GM12878 (cell line): ENCODE data around the gene EIF3A. TPM values are rescaled to one million over a fixed set of nuclear protein-coding genes. Genes with fewer than 3 reads are reported as not detected.

Experiments
- ATAC-seq: fragments of 200-7000 bp; cut with Tn5 transposase; 3 replicates; pipeline ENCODE4 v1.9.1; 2020; ENCODE audit warnings: mild to moderate bottlenecking, moderate library complexity
- BruUV-seq: library from RNA; stranded (reverse); fragments of 400-500 nt; replicated peaks from 2 replicates; lab custom pipeline; 2021; lab: Mats Ljungman, UMichigan
- CTCF ChIA-PET: fragments of 300-600 bp; sonication (Branson Sonifier 250); formaldehyde crosslinking; extraction: SDS; loops from one replicate; lab custom pipeline; 2021; ENCODE audit warnings: inconsistent platforms; lab: Yijun Ruan, JAX
- POLR2A ChIA-PET: fragments of 350-600 bp; formaldehyde crosslinking; extraction: SDS; loops from one replicate; lab custom pipeline; 2021; ENCODE audit warnings: inconsistent platforms; lab: Charles Lee
- RAD21 ChIA-PET: fragments of 300-600 bp; sonication (Branson Sonifier 250); formaldehyde crosslinking; loops from one replicate; lab custom pipeline; 2023; ENCODE audit warnings: antibody characterized with exemption; ENCODE audit not compliant: unreplicated experiment; lab: Charles Lee
- SMC1A ChIA-PET: fragments of 300-600 bp; sonication (Branson Sonifier 250); formaldehyde crosslinking; loops from one replicate; lab custom pipeline; 2023; ENCODE audit not compliant: unreplicated experiment, uncharacterized antibody; lab: Charles Lee
- DNase-seq: peaks from one replicate; pipeline ENCODE4 v3.0.0-alpha.2; 2011; ENCODE audit warnings: low read depth, low spot score
- FAIRE-seq: peaks from 3 replicates; lab custom pipeline; 2011; peaks lifted over from hg19 to GRCh38; lab: Jason Lieb, UNC
- H2AFZ ChIP-seq: 2 replicates; pipeline ENCODE4 v1.6.0; 2011; ENCODE audit warnings: low read depth, low read length, control low read depth; ENCODE audit not compliant: control insufficient read depth
- H3K27ac ChIP-seq: 2 replicates; pipeline ENCODE4 v1.5.1; 2011; ENCODE audit warnings: control low read depth; ENCODE audit not compliant: control insufficient read depth, insufficient read depth
- H3K27me3 ChIP-seq, 2 experiments: replicated peaks in 1 of 2; 2 replicates each; pipeline versions ENCODE4 v1.6.0 to v1.6.1; 2011; ENCODE audit warnings: low read length in 1 of 2; ENCODE audit not compliant: control insufficient read depth in 2 of 2, insufficient read depth in 2 of 2
- H3K36me3 ChIP-seq, 2 experiments: 2 replicates each; pipeline ENCODE4 v1.5.1; 2011; ENCODE audit warnings: low read length in 1 of 2; ENCODE audit not compliant: control insufficient read depth in 2 of 2, insufficient read depth in 2 of 2
- H3K4me1 ChIP-seq: 2 replicates; pipeline ENCODE4 v1.6.1; 2011; ENCODE audit warnings: mild to moderate bottlenecking, low read length, moderate library complexity, mixed read lengths; ENCODE audit not compliant: control insufficient read depth, insufficient read depth
- H3K4me2 ChIP-seq: 2 replicates; pipeline ENCODE4 v1.6.0; 2011; ENCODE audit warnings: control low read depth; ENCODE audit not compliant: control insufficient read depth, insufficient read depth
- H3K4me3 ChIP-seq: fragments of 200-600 bp; sonication (generic); 2 replicates; pipeline ENCODE4 v1.5.1; 2016
- H3K79me2 ChIP-seq: 2 replicates; pipeline ENCODE4 v1.6.0; 2011; ENCODE audit warnings: low read length; ENCODE audit not compliant: control insufficient read depth, insufficient read depth
- H3K9ac ChIP-seq: 2 replicates; pipeline ENCODE4 v1.8.0; 2011; ENCODE audit warnings: low read length, control low read depth, mixed read lengths; ENCODE audit not compliant: control insufficient read depth, insufficient read depth
- H3K9me3 ChIP-seq: replicated peaks from 3 replicates; pipeline ENCODE4 v1.5.1; 2011; ENCODE audit warnings: mild to moderate bottlenecking, low read length; ENCODE audit not compliant: control insufficient read depth, insufficient read depth
- H4K20me1 ChIP-seq: 2 replicates; pipeline ENCODE4 v1.6.0; 2011; ENCODE audit not compliant: control insufficient read depth, insufficient read depth
- ATF7 ChIP-seq: fragments of 450-650 bp; IDR thresholded peaks from 2 replicates; pipeline ENCODE4 v1.6.1; 2016; ENCODE audit warnings: low read depth, mild to moderate bottlenecking
- CBFB ChIP-seq: IDR thresholded peaks from 2 replicates; pipeline ENCODE4 v1.6.1; 2016; ENCODE audit warnings: antibody characterized with exemption, low read depth
- CEBPZ ChIP-seq: fragments of 150-350 bp; IDR thresholded peaks from 2 replicates; pipeline ENCODE4 v1.6.1; 2016; ENCODE audit warnings: low read depth, low read length
- CTCF ChIP-seq, 3 experiments: IDR thresholded peaks in 2 of 3; conservative IDR thresholded peaks in 1 of 3; 2 replicates each; pipeline ENCODE4 v1.5.1; 2011; ENCODE audit warnings: low read depth in 3 of 3, low read length in 3 of 3, mild to moderate bottlenecking in 3 of 3, control low read depth in 2 of 3, moderate library complexity in 2 of 3, inconsistent platforms in 1 of 3, mixed read lengths in 1 of 3; ENCODE audit not compliant: control insufficient read depth in 2 of 3, insufficient read depth in 1 of 3; ENCODE audit errors: extremely low read depth in 1 of 3
- E2F4 ChIP-seq: IDR thresholded peaks from 2 replicates; pipeline ENCODE4 v1.6.1; 2012; ENCODE audit warnings: low read depth, low read length, improper control_type of control experiment
- EP300 ChIP-seq, 2 experiments: fragments of 150-350 bp in 1 of 2; IDR thresholded peaks; 2 replicates each; pipeline ENCODE4 v1.6.1; 2011 to 2012; ENCODE audit warnings: low read depth in 2 of 2, low read length in 2 of 2, borderline replicate concordance in 1 of 2, improper control_type of control experiment in 1 of 2, inconsistent platforms in 1 of 2; ENCODE audit not compliant: control insufficient read depth in 1 of 2
- KAT2A ChIP-seq: conservative IDR thresholded peaks from 2 replicates; pipeline ENCODE4 v1.6.1; 2011; ENCODE audit warnings: low read depth, low read length; ENCODE audit not compliant: control insufficient read depth
- MYC ChIP-seq: IDR thresholded peaks from 2 replicates; pipeline ENCODE4 v1.6.1; 2011; ENCODE audit warnings: mild to moderate bottlenecking, low read length, moderate library complexity, inconsistent platforms; ENCODE audit not compliant: insufficient read depth, insufficient replicate concordance, insufficient read length, severe bottlenecking
- NRF1 ChIP-seq: conservative IDR thresholded peaks from 2 replicates; pipeline ENCODE4 v1.6.1; 2011; ENCODE audit warnings: mild to moderate bottlenecking, low read depth, low read length, improper control_type of control experiment
- PAX5 ChIP-seq: IDR thresholded peaks from 2 replicates; pipeline ENCODE4 v1.6.1; 2011; ENCODE audit warnings: low read depth, low read length, borderline replicate concordance
- RB1 ChIP-seq: fragments of 450-650 bp; formaldehyde crosslinking; IDR thresholded peaks from 2 replicates; pipeline ENCODE4 v1.6.1; 2017; ENCODE audit warnings: mild to moderate bottlenecking, borderline replicate concordance
- SMAD1 ChIP-seq: fragments of 450-650 bp; IDR thresholded peaks from 2 replicates; pipeline ENCODE4 v1.6.1; 2018; ENCODE audit warnings: mild to moderate bottlenecking, low read depth; ENCODE audit not compliant: partially characterized antibody
- STAT3 ChIP-seq: IDR thresholded peaks from 2 replicates; pipeline ENCODE4 v1.6.1; 2011; ENCODE audit warnings: low read depth, low read length, improper control_type of control experiment
- YBX1 ChIP-seq: fragments of 450-650 bp; IDR thresholded peaks from 2 replicates; pipeline ENCODE4 v1.6.1; 2016; ENCODE audit warnings: antibody characterized with exemption
- WGBS: methylation state at CpG from one replicate; pipeline ENCODE4 v1.1.6; 2016; ENCODE audit warnings: low lambda C conversion rate; ENCODE audit not compliant: insufficient replicate concordance, insufficient coverage; ENCODE audit errors: missing lambda C conversion rate; 5-methylcytosine and 5-hydroxymethylcytosine counted together
- in situ Hi-C: fragments of 300-500 bp; cut with MboI; formaldehyde crosslinking; loops from 9 replicates; pipeline ENCODE4 v1.14.3; 2018; ENCODE audit warnings: mixed read lengths
- intact Hi-C: fragments of 100-400 bp; cut with micrococcal nuclease; formaldehyde crosslinking; loops from one replicate; pipeline ENCODE4 v1.14.2; 2022; ENCODE audit not compliant: unreplicated experiment
- polyA plus RNA-seq, 11 experiments: library from polyadenylated mRNA; depleted of rRNA in 4 of 11; unstranded in 6 of 11; stranded (reverse) in 5 of 11; fragments of >200 nt; fragmentation: Nextera tagmentation in 4 of 11; fragmentation: Illumina TruSeq in 1 of 11; extraction: Ambion mirVana in 4 of 11; extraction: Trizol in 1 of 11; gene quantifications; 1 replicate in 1 of 11; 2 replicates in 10 of 11; pipeline versions ENCODE4 v1.2.1 to v1.2.3, GENCODE V29; 2011 to 2016; ENCODE audit warnings: inconsistent platforms in 2 of 11, missing spikeins in 2 of 11, low read depth in 1 of 11
- total RNA-seq, 4 experiments: library from RNA; depleted of rRNA in 3 of 4; stranded (reverse); fragments of >200 nt in 3 of 4; fragmentation: Illumina TruSeq in 1 of 4; extraction: Trizol in 1 of 4; gene quantifications; 2 replicates each; pipeline versions ENCODE4 v1.2.1 to v1.2.3, GENCODE V29; 2013 to 2021

EIF3A gene
- total and polyA plus RNA-seq, 10 of the 15 experiments (the other 5 are each of a cell fraction or from before 2014, with no cell fraction given), result 42.3 to 195 (median 96.3) TPM

- BruUV-seq, result no TSS peak
- CTCF ChIA-PET, result interaction anchor here (0.6 kb wide), 1 partner anchor 33 kb away, joined by 3 read pairs; no protein-coding TSS in a partner anchor
- Histone ChIP-seq H3K27ac (no peak overlapping the region), H4K20me1 (no peaks in the 10 kb centered on the region), H3K27me3 (no peaks in the 10 kb centered on the region), H3K4me1 (peaks cover 1% of the 10 kb centered on the region; the same call in 1 of the 2 replicates), H3K4me2 (no peak overlapping the region), H3K9ac (no peak overlapping the region), H3K4me3 (no peak overlapping the region), H3K9me3 (no peaks in the 10 kb centered on the region)
- 98% methylated on average over 2 of the region's 2 CpGs for WGBS
- no peak for FAIRE-seq
- TF ChIP-seq NRF1 (no peak), MYC (no peak), SMAD1 (no peak), ATF7 (no peak), CBFB (no peak), YBX1 (no peak), STAT3 (no peak), CTCF (IDR thresholded peaks at IDR 0.05 in 2 of 3, conservative IDR thresholded peaks at IDR 0.05 in 1 of 3; ENCODE audit: control insufficient read depth in 2 of 3, extremely low read depth in 1 of 3, insufficient read depth in 1 of 3, low read depth in 3 of 3, low read length in 3 of 3) (no peak), PAX5 (no peak), RB1 (no peak), CEBPZ (no peak), KAT2A (no peak), EP300 (IDR thresholded peaks at IDR 0.05; ENCODE audit: borderline replicate concordance in 1 of 2, control insufficient read depth in 1 of 2, low read depth in 2 of 2, low read length in 2 of 2) (no peak), E2F4 (no peak)
- TF ChIP-seq, all 136 proteins: peak for 0
- Histone ChIP-seq H3K79me2 (no peaks in the 10 kb centered on the region), H3K36me3 (no peaks in the 10 kb centered on the region; a peak in 1 of 4 replicates), H2AFZ (no peak overlapping the region)
- intact Hi-C loops, result no loop called here
- POLR2A ChIA-PET, result no interaction called here
- in situ Hi-C loops, result no loop called here
- ATAC-seq (no peak), DNase-seq (no peak)
- RAD21 ChIA-PET, result interaction anchor here (0.6 kb wide), 1 partner anchor 599 kb away, joined by 3 read pairs; no protein-coding TSS in a partner anchor
- SMC1A ChIA-PET, result no interaction called here
These were observed 45.3 kb upstream of the EIF3A start for GRCh38 chr10:119125942-119126341.
